ENCODE data around the gene HNRNPU.

- no peak for TF ChIP-seq EZH2 (IDR thresholded peaks at IDR 0.05)
- TF ChIP-seq POLR2AphosphoS5 (IDR thresholded peaks at IDR 0.05; ENCODE audit: borderline replicate concordance, low read depth, low read length): no peak
These were observed 22.9 kb upstream of the HNRNPU start for GRCh38 chr1:244887281-244887680.
